ENCODE results near the gene UCP3. TPM values are rescaled to one million over a fixed set of nuclear protein-coding genes. Genes with fewer than 3 reads are reported as not detected.

The UCP3 gene
- total and polyA plus RNA-seq, 10 of the 15 experiments (the other 5 are each of a cell fraction or from before 2014, with no cell fraction given), result 0.02 to 1.9 (median 0.94) TPM

DNA sequence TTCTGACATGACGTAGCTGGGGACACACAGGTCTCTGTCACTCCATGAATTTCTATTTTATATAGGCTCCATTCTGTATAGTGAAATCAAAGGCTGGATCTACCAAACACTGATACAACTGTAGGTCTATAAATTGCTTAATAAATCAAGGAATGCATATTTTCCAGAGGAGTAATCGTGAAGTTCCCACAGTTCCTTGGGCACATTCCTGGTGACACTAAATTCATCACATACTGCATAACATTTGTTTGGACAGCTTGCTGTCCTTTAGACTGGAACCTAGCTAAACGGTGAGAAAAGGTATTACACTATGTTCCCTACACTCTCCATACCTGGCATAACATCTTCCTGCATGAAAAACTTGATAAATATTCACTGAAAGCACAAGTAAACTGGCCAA lies 41.6 kb upstream of the UCP3 start:
- BruUV-seq (replicated peaks), result no TSS peak
- Histone ChIP-seq H3K27me3 (replicated peaks in 1 of 2; ENCODE audit: control insufficient read depth in 2 of 2, insufficient read depth in 2 of 2, low read length in 1 of 2) (no peaks in the 10 kb centered on the region), H3K9me3 (replicated peaks; ENCODE audit: control insufficient read depth, insufficient read depth, low read length) (no peaks in the 10 kb centered on the region), H4K20me1 (ENCODE audit: control insufficient read depth, insufficient read depth) (no peaks in the 10 kb centered on the region), H3K9ac (ENCODE audit: control insufficient read depth, insufficient read depth, low read length) (no peak overlapping the region), H3K4me3 (no peak overlapping the region), H3K79me2 (ENCODE audit: control insufficient read depth, insufficient read depth, low read length) (no peaks in the 10 kb centered on the region), H3K36me3 (ENCODE audit: control insufficient read depth in 2 of 2, insufficient read depth in 2 of 2, low read length in 1 of 2) (peaks cover 0 to 5% of the 10 kb centered on the region in 2 experiments; a peak in 2 of 4 replicates), H3K4me1 (ENCODE audit: control insufficient read depth, insufficient read depth, low read length) (no peaks in the 10 kb centered on the region), H2AFZ (ENCODE audit: control insufficient read depth, low read depth, low read length) (no peak overlapping the region), H3K27ac (ENCODE audit: control insufficient read depth, insufficient read depth) (no peak overlapping the region), H3K4me2 (ENCODE audit: control insufficient read depth, insufficient read depth) (no peak overlapping the region)
- ChIA-PET SMC1A (ENCODE audit: uncharacterized antibody, unreplicated experiment) (interaction anchor here (1.0 kb wide), 1 partner anchor 22 kb away, joined by 3 read pairs; no protein-coding TSS in a partner anchor), POLR2A (no interaction called here), RAD21 (ENCODE audit: unreplicated experiment) (no interaction called here), CTCF (no interaction called here)
- ATAC-seq (no peak), DNase-seq (ENCODE audit: low read depth, low spot score) (no peak), FAIRE-seq (no peak)
- intact Hi-C loops (cut with micrococcal nuclease; ENCODE audit: unreplicated experiment), result no loop called here
- WGBS (ENCODE audit: insufficient coverage, insufficient replicate concordance, low lambda C conversion rate, missing lambda C conversion rate), result 83% methylated on average over 3 of the region's 3 CpGs
- in situ Hi-C loops (cut with MboI), result no loop called here
- TF ChIP-seq E4F1 (IDR thresholded peaks at IDR 0.05; ENCODE audit: borderline replicate concordance, partially characterized antibody), result no peak
- no peak for TF ChIP-seq NFYB (IDR thresholded peaks at IDR 0.05; ENCODE audit: insufficient read depth, low read depth, low read length)
- TF ChIP-seq WRNIP1 (IDR thresholded peaks at IDR 0.05; ENCODE audit: borderline replicate concordance, low read depth, low read length), result no peak
- TF ChIP-seq KAT2A (conservative IDR thresholded peaks at IDR 0.05; ENCODE audit: control insufficient read depth, low read depth, low read length), result no peak
- TF ChIP-seq BMI1 (IDR thresholded peaks at IDR 0.05; ENCODE audit: borderline replicate concordance), result no peak
- TF ChIP-seq RELB (IDR thresholded peaks at IDR 0.05; ENCODE audit: low read depth), result no peak
- no peak for TF ChIP-seq CBX3 (IDR thresholded peaks at IDR 0.05; ENCODE audit: borderline replicate concordance, low read depth)
- no peak for TF ChIP-seq ASH2L (IDR thresholded peaks at IDR 0.05; ENCODE audit: borderline replicate concordance, low read depth)
- TF ChIP-seq, protein P1, sequence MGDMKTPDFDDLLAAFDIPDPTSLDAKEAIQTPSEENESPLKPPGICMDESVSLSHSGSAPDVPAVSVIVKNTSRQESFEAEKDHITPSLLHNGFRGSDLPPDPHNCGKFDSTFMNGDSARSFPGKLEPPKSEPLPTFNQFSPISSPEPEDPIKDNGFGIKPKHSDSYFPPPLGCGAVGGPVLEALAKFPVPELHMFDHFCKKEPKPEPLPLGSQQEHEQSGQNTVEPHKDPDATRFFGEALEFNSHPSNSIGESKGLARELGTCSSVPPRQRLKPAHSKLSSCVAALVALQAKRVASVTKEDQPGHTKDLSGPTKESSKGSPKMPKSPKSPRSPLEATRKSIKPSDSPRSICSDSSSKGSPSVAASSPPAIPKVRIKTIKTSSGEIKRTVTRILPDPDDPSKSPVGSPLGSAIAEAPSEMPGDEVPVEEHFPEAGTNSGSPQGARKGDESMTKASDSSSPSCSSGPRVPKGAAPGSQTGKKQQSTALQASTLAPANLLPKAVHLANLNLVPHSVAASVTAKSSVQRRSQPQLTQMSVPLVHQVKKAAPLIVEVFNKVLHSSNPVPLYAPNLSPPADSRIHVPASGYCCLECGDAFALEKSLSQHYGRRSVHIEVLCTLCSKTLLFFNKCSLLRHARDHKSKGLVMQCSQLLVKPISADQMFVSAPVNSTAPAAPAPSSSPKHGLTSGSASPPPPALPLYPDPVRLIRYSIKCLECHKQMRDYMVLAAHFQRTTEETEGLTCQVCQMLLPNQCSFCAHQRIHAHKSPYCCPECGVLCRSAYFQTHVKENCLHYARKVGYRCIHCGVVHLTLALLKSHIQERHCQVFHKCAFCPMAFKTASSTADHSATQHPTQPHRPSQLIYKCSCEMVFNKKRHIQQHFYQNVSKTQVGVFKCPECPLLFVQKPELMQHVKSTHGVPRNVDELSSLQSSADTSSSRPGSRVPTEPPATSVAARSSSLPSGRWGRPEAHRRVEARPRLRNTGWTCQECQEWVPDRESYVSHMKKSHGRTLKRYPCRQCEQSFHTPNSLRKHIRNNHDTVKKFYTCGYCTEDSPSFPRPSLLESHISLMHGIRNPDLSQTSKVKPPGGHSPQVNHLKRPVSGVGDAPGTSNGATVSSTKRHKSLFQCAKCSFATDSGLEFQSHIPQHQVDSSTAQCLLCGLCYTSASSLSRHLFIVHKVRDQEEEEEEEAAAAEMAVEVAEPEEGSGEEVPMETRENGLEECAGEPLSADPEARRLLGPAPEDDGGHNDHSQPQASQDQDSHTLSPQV (IDR thresholded peaks at IDR 0.05), result no peak
- TF ChIP-seq TCF3 (IDR thresholded peaks at IDR 0.05; ENCODE audit: borderline replicate concordance, insufficient read depth, low read depth, low read length), result no peak
- TF ChIP-seq, protein P2, sequence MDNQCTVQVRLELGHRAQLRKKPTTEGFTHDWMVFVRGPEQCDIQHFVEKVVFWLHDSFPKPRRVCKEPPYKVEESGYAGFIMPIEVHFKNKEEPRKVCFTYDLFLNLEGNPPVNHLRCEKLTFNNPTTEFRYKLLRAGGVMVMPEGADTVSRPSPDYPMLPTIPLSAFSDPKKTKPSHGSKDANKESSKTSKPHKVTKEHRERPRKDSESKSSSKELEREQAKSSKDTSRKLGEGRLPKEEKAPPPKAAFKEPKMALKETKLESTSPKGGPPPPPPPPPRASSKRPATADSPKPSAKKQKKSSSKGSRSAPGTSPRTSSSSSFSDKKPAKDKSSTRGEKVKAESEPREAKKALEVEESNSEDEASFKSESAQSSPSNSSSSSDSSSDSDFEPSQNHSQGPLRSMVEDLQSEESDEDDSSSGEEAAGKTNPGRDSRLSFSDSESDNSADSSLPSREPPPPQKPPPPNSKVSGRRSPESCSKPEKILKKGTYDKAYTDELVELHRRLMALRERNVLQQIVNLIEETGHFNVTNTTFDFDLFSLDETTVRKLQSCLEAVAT (IDR thresholded peaks at IDR 0.05), result no peak
- no peak for TF ChIP-seq POLR2AphosphoS2 (IDR thresholded peaks at IDR 0.05; ENCODE audit: low read depth, low read length)
- TF ChIP-seq TARDBP (IDR thresholded peaks at IDR 0.05; ENCODE audit: borderline replicate concordance), result no peak
- no peak for TF ChIP-seq MYB (IDR thresholded peaks at IDR 0.05; ENCODE audit: borderline replicate concordance, low read depth, low read length)

Data from GM12878 (cell line).